Measurements from ENCODE around the gene ARRDC3. TPM values are rescaled to one million over a fixed set of nuclear protein-coding genes. Genes with fewer than 3 reads are reported as not detected.

ARRDC3 gene
- total and polyA plus RNA-seq, 9 of the 15 experiments (the other 6 are each of a cell fraction or from before 2014, with no cell fraction given) = 15.3 to 58.1 (median 39.4) TPM

GRCh38 chr5:91379914-91380490 lies 3.1 kb downstream of the ARRDC3 start (continued):
- TF ChIP-seq AFF1 (IDR thresholded peaks at IDR 0.05; ENCODE audit: low read depth in 1 of 2, partially characterized antibody in 2 of 2) (peak in 1 of 2 experiments; percentile 76), ZNF143 (CRISPR knock-in tag; IDR thresholded peaks at IDR 0.05) (no peak), EP400 (IDR thresholded peaks at IDR 0.05) (peak; percentile 87), ZNF280B (CRISPR knock-in tag; IDR thresholded peaks at IDR 0.05) (no peak), COPS2 (conservative IDR thresholded peaks at IDR 0.05) (no peak), CREB3L1 (IDR thresholded peaks at IDR 0.05; ENCODE audit: borderline replicate concordance, low read depth) (peak; percentile 95), ZNF133 (CRISPR knock-in tag; IDR thresholded peaks at IDR 0.05) (no peak), SRF (CRISPR knock-in tag; IDR thresholded peaks at IDR 0.05) (no peak), PTTG1 (tag; IDR thresholded peaks at IDR 0.05; ENCODE audit: low read depth) (no peak), KLF13 (tag; IDR thresholded peaks at IDR 0.05; ENCODE audit: borderline replicate concordance, low read depth) (no peak), EP300 (IDR thresholded peaks at IDR 0.05; ENCODE audit: low read length) (peak; percentile 66), ZBTB12 (CRISPR knock-in tag; IDR thresholded peaks at IDR 0.05) (no peak), MNT (conservative IDR thresholded peaks at IDR 0.05) (peak; percentile 54 to 72; a peak in 3 of 4 replicates), HDGF (IDR thresholded peaks at IDR 0.05) (no peak)
